B cell (primary cell): Measurements from ENCODE around the gene TSPAN15. TPM values are rescaled to one million over a fixed set of nuclear protein-coding genes. Genes with fewer than 3 reads are reported as not detected.

Source experiments
- ATAC-seq: fragments of 200-7000 bp; cut with Tn5 transposase; one replicate; pipeline ENCODE4 v1.10.0; 2021; ENCODE audit warnings: low read depth, mild to moderate bottlenecking, moderate number of reproducible peaks, moderate library complexity
- CTCF ChIA-PET: fragments of 350-600 bp; sonication (Branson Sonifier 250); formaldehyde crosslinking; loops from one replicate; lab custom pipeline; 2021; ENCODE audit warnings: antibody characterized with exemption, inconsistent platforms; lab: Charles Lee
- POLR2A ChIA-PET: fragments of 350-600 bp; sonication (Branson Sonifier 250); formaldehyde crosslinking; loops from one replicate; lab custom pipeline; 2021; ENCODE audit warnings: antibody characterized with exemption; lab: Charles Lee
- DNase-seq: peaks from one replicate; pipeline ENCODE4 v3.0.0; 2013
- H2AFZ ChIP-seq: 2 replicates; pipeline ENCODE4 v1.6.1; 2012; ENCODE audit warnings: mild to moderate bottlenecking, low read depth, low read length; ENCODE audit not compliant: insufficient read depth, poor library complexity, severe bottlenecking
- H3K27ac ChIP-seq, 2 donors: 1 replicate in 1 of 2; 2 replicates in 1 of 2; pipeline ENCODE4 v1.5.1; 2012 to 2013; ENCODE audit warnings: low read length in 2 of 2, mild to moderate bottlenecking in 2 of 2, moderate library complexity in 1 of 2
- H3K27me3 ChIP-seq, 4 experiments: fragments of 200-600 bp in 1 of 4; sonication (generic) in 1 of 4; replicated peaks in 1 of 4; 1 replicate in 2 of 4; 2 replicates in 2 of 4; pipeline versions ENCODE4 v1.6.1 to v1.7.0; 2013 to 2016; ENCODE audit warnings: low read length in 3 of 4, mild to moderate bottlenecking in 2 of 4, mixed read lengths in 1 of 4, moderate library complexity in 1 of 4; ENCODE audit not compliant: insufficient read depth in 4 of 4, control insufficient read depth in 3 of 4; ENCODE audit errors: control extremely low read depth in 1 of 4
- H3K36me3 ChIP-seq, 2 experiments: replicated peaks in 1 of 2; 1 replicate in 1 of 2; 2 replicates in 1 of 2; pipeline versions ENCODE4 v1.6.1 to v1.7.1; 2013; ENCODE audit warnings: low read length in 1 of 2; ENCODE audit not compliant: insufficient read depth in 2 of 2, control insufficient read depth in 1 of 2; ENCODE audit errors: control extremely low read depth in 1 of 2, extremely low read depth in 1 of 2
- H3K4me1 ChIP-seq, 2 donors: fragments of 200-600 bp in 1 of 2; sonication (generic) in 1 of 2; 1 replicate in 1 of 2; 2 replicates in 1 of 2; pipeline versions ENCODE4 v1.5.1 to v1.6.1; 2013 to 2017; ENCODE audit warnings: low read length in 2 of 2; ENCODE audit not compliant: control insufficient read depth in 2 of 2, insufficient read depth in 2 of 2
- H3K4me2 ChIP-seq: replicated peaks from 2 replicates; pipeline ENCODE3; 2012; ENCODE audit warnings: mild to moderate bottlenecking, low read depth, low read length; ENCODE audit not compliant: poor library complexity, severe bottlenecking
- H3K4me3 ChIP-seq, 5 experiments: fragments of 200-600 bp in 1 of 5; sonication (generic) in 1 of 5; 1 replicate in 3 of 5; 2 replicates in 2 of 5; pipeline versions ENCODE4 v1.5.1 to v1.7.0; 2011 to 2016; ENCODE audit warnings: low read length in 4 of 5, mild to moderate bottlenecking in 4 of 5, low read depth in 2 of 5, control low read depth in 1 of 5, moderate library complexity in 1 of 5; ENCODE audit not compliant: insufficient read depth in 1 of 5; ENCODE audit errors: control extremely low read depth in 1 of 5, extremely low read depth in 1 of 5
- H3K79me2 ChIP-seq: fragments of 200-600 bp; sonication (generic); one replicate; pipeline ENCODE4 v1.6.0; 2016; ENCODE audit warnings: low read length; ENCODE audit not compliant: control insufficient read depth, insufficient read depth
- H3K9ac ChIP-seq: fragments of 200-600 bp; sonication (generic); 2 replicates; pipeline ENCODE4 v1.6.1; 2017; ENCODE audit warnings: mild to moderate bottlenecking, low read length, moderate library complexity
- H3K9me3 ChIP-seq, 3 donors: one replicate each; pipeline versions ENCODE4 v1.6.1 to v1.7.1; 2013; ENCODE audit warnings: low read length in 2 of 3; ENCODE audit not compliant: control insufficient read depth in 2 of 3, insufficient read depth in 1 of 3; ENCODE audit errors: control extremely low read depth in 1 of 3
- H4K20me1 ChIP-seq: 2 replicates; pipeline ENCODE4 v1.6.0; 2012; ENCODE audit warnings: mild to moderate bottlenecking, low read length; ENCODE audit not compliant: insufficient read depth, control insufficient read depth, poor library complexity, severe bottlenecking
- H3K27ac Mint-ChIP-seq: one replicate; pipeline ENCODE4 v1.8.0; 2021; ENCODE audit warnings: mixed read lengths
- H3K27me3 Mint-ChIP-seq: one replicate; pipeline ENCODE4 v1.8.0; 2021; ENCODE audit warnings: mixed read lengths
- H3K4me1 Mint-ChIP-seq: one replicate; pipeline ENCODE4 v1.8.0; 2021; ENCODE audit warnings: mixed read lengths
- H3K4me3 Mint-ChIP-seq: one replicate; pipeline ENCODE4 v1.8.0; 2021; ENCODE audit warnings: mixed read lengths
- H3K9me3 Mint-ChIP-seq: one replicate; pipeline ENCODE4 v1.8.0; 2022; ENCODE audit warnings: mixed read lengths; ENCODE audit not compliant: insufficient read depth
- CTCF ChIP-seq: fragments of 200-600 bp; IDR thresholded peaks from one replicate; pipeline ENCODE4 v1.8.0; 2022; ENCODE audit warnings: antibody characterized with exemption, mild to moderate bottlenecking
- EZH2 ChIP-seq: IDR thresholded peaks from 2 replicates; pipeline ENCODE4 v1.6.1; 2012; ENCODE audit warnings: borderline replicate concordance, low read depth, mild to moderate bottlenecking, moderate library complexity, low read length; ENCODE audit not compliant: insufficient read depth, poor library complexity, severe bottlenecking
- WGBS: methylation state at CpG from one replicate; pipeline ENCODE4 v1.1.5; 2013; ENCODE audit warnings: missing lambda C conversion rate; ENCODE audit not compliant: insufficient coverage; 5-methylcytosine and 5-hydroxymethylcytosine counted together
- intact Hi-C: fragments of 100-400 bp; cut with micrococcal nuclease; formaldehyde crosslinking; loops from one replicate; pipeline ENCODE4 v1.10.0; 2022
- polyA plus RNA-seq: library from polyadenylated mRNA; depleted of rRNA; stranded (reverse); fragments of >200 nt; gene quantifications from 2 replicates; pipeline ENCODE4 v1.2.3, GENCODE V29; 2012
- total RNA-seq, 2 donors: library from RNA; stranded (reverse); fragments of 120-200 nt in 1 of 2; gene quantifications; 1 replicate in 1 of 2; 2 replicates in 1 of 2; pipeline versions ENCODE4 v1.2.3 to v1.2.4, GENCODE V29; 2013 to 2022

TSPAN15 gene
- total and polyA plus RNA-seq, 2 donors (not counting 1 experiment from before 2014, with no cell fraction given), result 0.13 to 0.52 TPM

- Histone ChIP-seq H3K36me3 (no peaks in the 10 kb centered on the region), H3K4me3 (no peak overlapping the region), H3K27me3 (no peaks in the 10 kb centered on the region), H3K9ac (no peak overlapping the region), H3K4me2 (no peak overlapping the region), H4K20me1 (no peaks in the 10 kb centered on the region), H3K9me3 (no peaks in the 10 kb centered on the region), H3K4me1 (no peaks in the 10 kb centered on the region), H3K27ac (no peak overlapping the region), H3K79me2 (no peaks in the 10 kb centered on the region), H2AFZ (no peak overlapping the region)
- Mint-ChIP-seq H3K27me3 (no peaks in the 10 kb centered on the region), H3K4me1 (no peaks in the 10 kb centered on the region), H3K4me3 (no peak overlapping the region), H3K27ac (no peak overlapping the region), H3K9me3 (no peaks in the 10 kb centered on the region)
- no peak for TF ChIP-seq CTCF
- TF ChIP-seq EZH2, result no peak
- ChIA-PET POLR2A (no interaction called here), CTCF (interaction anchor here (0.6 to 0.8 kb wide), 2 partner anchors 10 to 409 kb away, joined by 3 read pairs; no protein-coding TSS in a partner anchor)
- DNase-seq (no peak), ATAC-seq (no peak)
- intact Hi-C loops, result no loop called here
- WGBS, result 78% methylated on average over 6 of the region's 6 CpGs
Measured at GRCh38 chr10:69496352-69497230, 45.3 kb downstream of the TSPAN15 start.

DNA sequence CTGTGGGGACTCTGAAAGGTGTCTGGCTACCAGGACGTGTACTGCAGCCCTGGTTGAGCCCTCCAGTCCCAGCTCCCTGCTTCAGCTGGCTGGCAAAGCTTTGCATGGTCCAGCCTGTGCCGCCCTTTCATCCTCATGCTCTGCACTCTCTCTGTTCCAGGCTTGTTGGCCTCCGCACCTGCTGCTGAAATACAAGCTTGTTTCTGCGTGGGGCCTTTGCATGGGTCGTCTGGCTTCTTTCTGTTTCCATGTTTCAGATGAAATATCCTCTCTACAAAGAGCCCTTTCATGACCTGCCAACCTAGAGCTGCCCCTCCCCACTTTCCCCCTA is 45.9 kb downstream of the TSPAN15 start:
- H3K36me3 ChIP-seq, result no peaks in the 10 kb centered on the region
- H3K27me3 ChIP-seq, result no peaks in the 10 kb centered on the region
- H3K27ac Mint-ChIP-seq, result no peak overlapping the region
- H3K27me3 Mint-ChIP-seq, result no peaks in the 10 kb centered on the region
- H3K4me3 ChIP-seq, result no peak overlapping the region
- H4K20me1 ChIP-seq, result no peaks in the 10 kb centered on the region
- H3K4me1 ChIP-seq, result no peaks in the 10 kb centered on the region
- TF ChIP-seq EZH2 (no peak), CTCF (no peak)
- DNase-seq, result no peak
- no peak overlapping the region for H3K4me2 ChIP-seq
- no peak overlapping the region for H3K27ac ChIP-seq
- H3K9ac ChIP-seq, result no peak overlapping the region
- POLR2A ChIA-PET, result no interaction called here
- WGBS, result 82% methylated on average over 5 of the region's 5 CpGs
- ATAC-seq, result no peak
- no peaks in the 10 kb centered on the region for H3K9me3 ChIP-seq
- CTCF ChIA-PET, result interaction anchor here (0.8 kb wide), 1 partner anchor 9 kb away, joined by 3 read pairs; no protein-coding TSS in a partner anchor
- no peak overlapping the region for H2AFZ ChIP-seq
- no peaks in the 10 kb centered on the region for H3K79me2 ChIP-seq
- intact Hi-C loops, result no loop called here
- H3K4me3 Mint-ChIP-seq, result no peak overlapping the region
- H3K9me3 Mint-ChIP-seq, result no peaks in the 10 kb centered on the region
- H3K4me1 Mint-ChIP-seq, result no peaks in the 10 kb centered on the region
